Activated CD8-positive, alpha-beta memory T cell treated with anti-CD3 and anti-CD28 coated beads for 24 hours (primary cell): ENCODE measurements around the gene LYRM2.
"Not testable (repeated sequence)": the region's sequence is repeated elsewhere in the genome, so short reads cannot be mapped to it uniquely, and the experiment has no call there.

ENCODE experiments used
- DNase-seq: peaks from one replicate; pipeline ENCODE4 v3.0.0-alpha.2; 2020

LYRM2 gene

GRCh38 chr6:89644864-89645263 is 6.3 kb upstream of the LYRM2 start:
- DNase-seq, result no peak

- no peak for DNase-seq
Measured at GRCh38 chr6:89643406-89643805, 4.9 kb upstream of the LYRM2 start.

- no peak for DNase-seq
Measured at GRCh38 chr6:89642956-89643355, 4.4 kb upstream of the LYRM2 start.

- DNase-seq, result not testable (repeated sequence)
Measured at GRCh38 chr6:89641581-89641980, 3.0 kb upstream of the LYRM2 start.

GRCh38 chr6:89640804-89641203 is 2.3 kb upstream of the LYRM2 start:
- no peak for DNase-seq

- DNase-seq, result peak; percentile 58
Measured at GRCh38 chr6:89637960-89638319, 607 bp downstream of the LYRM2 start.

GRCh38 chr6:89636412-89636811 is 2.1 kb downstream of the LYRM2 start:
- DNase-seq, result not testable (repeated sequence)

- no peak for DNase-seq
Measured at GRCh38 chr6:89630488-89630887, 8.1 kb downstream of the LYRM2 start.

GRCh38 chr6:89623749-89624148 is 14.8 kb downstream of the LYRM2 start:
- DNase-seq, result no peak

GRCh38 chr6:89619567-89619966 is 19.0 kb downstream of the LYRM2 start:
- no peak for DNase-seq

- DNase-seq, result peak; percentile 24
Measured at GRCh38 chr6:89618026-89618425, 20.5 kb downstream of the LYRM2 start.

- no peak for DNase-seq
Measured at GRCh38 chr6:89616531-89616930, 22.0 kb downstream of the LYRM2 start.

GRCh38 chr6:89615882-89616281 is 22.7 kb downstream of the LYRM2 start:
- peak; percentile 17 for DNase-seq

- DNase-seq, result peak; percentile 37
Measured at GRCh38 chr6:89613790-89614189, 24.8 kb downstream of the LYRM2 start.

- peak; percentile 47 for DNase-seq
Measured at GRCh38 chr6:89612121-89612520, 26.4 kb downstream of the LYRM2 start.

- peak; percentile 37 for DNase-seq
Measured at GRCh38 chr6:89611666-89612065, 26.9 kb downstream of the LYRM2 start.

GRCh38 chr6:89610149-89610642 is 28.4 kb downstream of the LYRM2 start:
- DNase-seq, result peak; percentile 91

GRCh38 chr6:89605861-89606260 is 32.7 kb downstream of the LYRM2 start:
- no peak for DNase-seq

GRCh38 chr6:89604653-89605052 is 33.9 kb downstream of the LYRM2 start:
- no peak for DNase-seq

GRCh38 chr6:89602166-89602565 is 36.4 kb downstream of the LYRM2 start:
- DNase-seq, result no peak

GRCh38 chr6:89599727-89600126 is 38.8 kb downstream of the LYRM2 start:
- no peak for DNase-seq

- no peak for DNase-seq
Measured at GRCh38 chr6:89597988-89598387, 40.6 kb downstream of the LYRM2 start.

GRCh38 chr6:89597372-89597771 is 41.2 kb downstream of the LYRM2 start:
- no peak for DNase-seq

- DNase-seq, result no peak
Measured at GRCh38 chr6:89596484-89596883, 42.1 kb downstream of the LYRM2 start.

GRCh38 chr6:89596056-89596455 is 42.5 kb downstream of the LYRM2 start:
- no peak for DNase-seq

- DNase-seq, result no peak
Measured at GRCh38 chr6:89591745-89592144, 46.8 kb downstream of the LYRM2 start.
